Astrocyte (in vitro differentiated cells and primary cell): ENCODE measurements around the gene DNAAF3. TPM values are rescaled to one million over a fixed set of nuclear protein-coding genes. Genes with fewer than 3 reads are reported as not detected.
"Not testable (repeated sequence)": the region's sequence is repeated elsewhere in the genome, so short reads cannot be mapped to it uniquely, and the experiment has no call there.

Experiments used
- DNase-seq: peaks from one replicate; pipeline ENCODE4 v3.0.0-alpha.2; 2010; ENCODE audit warnings: low read depth
- FAIRE-seq: peaks from 2 replicates; lab custom pipeline; 2011; peaks lifted over from hg19 to GRCh38; lab: Jason Lieb, UNC
- H2AFZ ChIP-seq: 2 replicates; pipeline ENCODE4 v1.6.0; 2012; ENCODE audit warnings: low read depth, low read length, inconsistent platforms
- H3K27ac ChIP-seq: 2 replicates; pipeline ENCODE4 v1.5.1; 2011; ENCODE audit warnings: low read depth, low read length, inconsistent platforms
- H3K27me3 ChIP-seq: 2 replicates; pipeline ENCODE4 v1.6.0; 2011; ENCODE audit warnings: low read length, inconsistent platforms; ENCODE audit not compliant: insufficient read depth
- H3K36me3 ChIP-seq: 2 replicates; pipeline ENCODE4 v1.5.1; 2011; ENCODE audit warnings: low read length, inconsistent platforms; ENCODE audit not compliant: insufficient read depth
- H3K4me1 ChIP-seq: 2 replicates; pipeline ENCODE4 v1.5.1; 2011; ENCODE audit warnings: low read length, inconsistent platforms; ENCODE audit not compliant: insufficient read depth
- H3K4me2 ChIP-seq: 2 replicates; pipeline ENCODE4 v1.6.0; 2012; ENCODE audit warnings: low read length, inconsistent platforms
- H3K4me3 ChIP-seq: 2 replicates; pipeline ENCODE4 v1.5.1; 2011; ENCODE audit warnings: low read depth, mild to moderate bottlenecking, low read length, inconsistent platforms; ENCODE audit not compliant: insufficient read depth
- H3K79me2 ChIP-seq: 2 replicates; pipeline ENCODE4 v1.6.0; 2012; ENCODE audit warnings: mild to moderate bottlenecking, low read length, inconsistent platforms; ENCODE audit not compliant: insufficient read depth
- H3K9ac ChIP-seq: 2 replicates; pipeline ENCODE4 v1.6.0; 2012; ENCODE audit warnings: mild to moderate bottlenecking, low read length, inconsistent platforms
- H3K9me3 ChIP-seq: 2 replicates; pipeline ENCODE4 v1.5.1; 2012; ENCODE audit warnings: low read depth, mild to moderate bottlenecking, low read length, inconsistent platforms; ENCODE audit not compliant: insufficient read depth
- H4K20me1 ChIP-seq: 2 replicates; pipeline ENCODE4 v1.6.0; 2012; ENCODE audit warnings: low read length, inconsistent platforms; ENCODE audit not compliant: insufficient read depth
- H3K27ac Mint-ChIP-seq: one replicate; pipeline ENCODE4 v1.8.0; 2021; ENCODE audit warnings: mild to moderate bottlenecking, mixed read lengths; ENCODE audit not compliant: unreplicated experiment
- H3K27me3 Mint-ChIP-seq: one replicate; pipeline ENCODE4 v1.8.0; 2021; ENCODE audit warnings: low read depth, mixed read lengths; ENCODE audit not compliant: unreplicated experiment
- H3K36me3 Mint-ChIP-seq: one replicate; pipeline ENCODE4 v1.8.0; 2021; ENCODE audit warnings: low read depth, mixed read lengths; ENCODE audit not compliant: unreplicated experiment
- H3K4me1 Mint-ChIP-seq: one replicate; pipeline ENCODE4 v1.8.0; 2021; ENCODE audit warnings: low read depth, mixed read lengths; ENCODE audit not compliant: unreplicated experiment
- H3K4me3 Mint-ChIP-seq: one replicate; pipeline ENCODE4 v1.8.0; 2021; ENCODE audit warnings: mild to moderate bottlenecking, moderate library complexity, mixed read lengths; ENCODE audit not compliant: unreplicated experiment
- H3K9me3 Mint-ChIP-seq: one replicate; pipeline ENCODE4 v1.8.0; 2021; ENCODE audit warnings: mild to moderate bottlenecking, mixed read lengths; ENCODE audit not compliant: unreplicated experiment
- EZH2 ChIP-seq: IDR thresholded peaks from 2 replicates; pipeline ENCODE4 v1.6.1; 2012; ENCODE audit warnings: mild to moderate bottlenecking, low read length, inconsistent platforms; ENCODE audit not compliant: insufficient read depth
- total RNA-seq: library from RNA; stranded (reverse); gene quantifications from 2 replicates; pipeline ENCODE4 v1.2.1, GENCODE V29; 2021
- TF ChIP-seq, protein P1 (sequence below): IDR thresholded peaks from 2 replicates; pipeline ENCODE4 v1.5.1; 2011; ENCODE audit warnings: low read depth, mild to moderate bottlenecking, inconsistent platforms, low read length, moderate library complexity; ENCODE audit not compliant: insufficient read depth

DNAAF3 gene
- total RNA-seq, 1 donor from 2014 or later: 1.3 TPM

DNA sequence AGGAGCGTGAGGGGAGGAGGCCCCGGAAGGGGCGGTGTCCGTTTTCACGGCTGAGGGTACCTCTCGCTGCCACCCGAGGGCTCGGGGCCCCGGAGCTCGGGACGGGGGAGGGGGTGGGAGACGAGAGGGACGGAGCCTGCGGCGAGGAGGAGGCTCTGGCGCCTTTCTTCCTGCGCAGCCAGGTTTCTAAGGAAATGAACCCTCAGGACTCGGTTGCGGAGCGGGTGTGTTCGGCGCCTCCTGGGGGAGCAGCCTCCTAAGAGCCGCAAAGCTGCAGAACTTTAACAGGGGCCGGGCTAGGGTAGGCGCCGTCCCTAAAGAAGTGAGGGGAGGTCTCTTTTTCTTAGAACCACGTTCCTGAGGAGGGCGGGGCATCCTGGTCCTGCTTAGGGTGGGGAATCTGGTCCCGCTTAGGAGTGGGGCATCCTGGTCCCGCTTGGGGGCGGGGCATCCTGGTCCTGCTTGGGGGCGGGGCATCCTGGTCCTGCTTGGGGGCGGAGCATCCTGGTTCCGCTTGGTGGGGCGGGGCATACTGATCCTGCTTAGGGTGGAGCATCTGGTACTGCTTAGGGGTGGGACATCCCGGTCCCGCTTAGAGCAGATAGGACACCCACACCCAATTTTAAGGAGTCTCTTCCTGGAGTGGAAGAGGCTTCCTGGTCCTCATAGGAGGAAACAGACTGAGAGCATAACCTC, 7.4 kb upstream of the DNAAF3 start:
- peaks cover 17% of the 10 kb centered on the region for H3K27me3 ChIP-seq
- Mint-ChIP-seq H3K27me3 (peaks cover 52% of the 10 kb centered on the region), H3K36me3 (no peaks in the 10 kb centered on the region), H3K4me3 (peak overlapping the region; percentile 83), H3K27ac (no peak overlapping the region), H3K4me1 (peaks cover 5% of the 10 kb centered on the region), H3K9me3 (no peaks in the 10 kb centered on the region)
- no peak for DNase-seq
- H3K4me3 ChIP-seq: peak overlapping the region; percentile 68
- H3K4me2 ChIP-seq: peak overlapping the region; percentile 80
- no peaks in the 10 kb centered on the region for H3K36me3 ChIP-seq
- H3K4me1 ChIP-seq: peaks cover 15% of the 10 kb centered on the region
- no peak for TF ChIP-seq EZH2
- TF ChIP-seq, protein P1, sequence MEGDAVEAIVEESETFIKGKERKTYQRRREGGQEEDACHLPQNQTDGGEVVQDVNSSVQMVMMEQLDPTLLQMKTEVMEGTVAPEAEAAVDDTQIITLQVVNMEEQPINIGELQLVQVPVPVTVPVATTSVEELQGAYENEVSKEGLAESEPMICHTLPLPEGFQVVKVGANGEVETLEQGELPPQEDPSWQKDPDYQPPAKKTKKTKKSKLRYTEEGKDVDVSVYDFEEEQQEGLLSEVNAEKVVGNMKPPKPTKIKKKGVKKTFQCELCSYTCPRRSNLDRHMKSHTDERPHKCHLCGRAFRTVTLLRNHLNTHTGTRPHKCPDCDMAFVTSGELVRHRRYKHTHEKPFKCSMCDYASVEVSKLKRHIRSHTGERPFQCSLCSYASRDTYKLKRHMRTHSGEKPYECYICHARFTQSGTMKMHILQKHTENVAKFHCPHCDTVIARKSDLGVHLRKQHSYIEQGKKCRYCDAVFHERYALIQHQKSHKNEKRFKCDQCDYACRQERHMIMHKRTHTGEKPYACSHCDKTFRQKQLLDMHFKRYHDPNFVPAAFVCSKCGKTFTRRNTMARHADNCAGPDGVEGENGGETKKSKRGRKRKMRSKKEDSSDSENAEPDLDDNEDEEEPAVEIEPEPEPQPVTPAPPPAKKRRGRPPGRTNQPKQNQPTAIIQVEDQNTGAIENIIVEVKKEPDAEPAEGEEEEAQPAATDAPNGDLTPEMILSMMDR: no peak
- no peak overlapping the region for H3K27ac ChIP-seq
- H4K20me1 ChIP-seq: no peaks in the 10 kb centered on the region
- H2AFZ ChIP-seq: peak overlapping the region; percentile 79
- H3K79me2 ChIP-seq: no peaks in the 10 kb centered on the region
- H3K9ac ChIP-seq: peak overlapping the region; percentile 53
- FAIRE-seq: no peak
- peaks cover 3% of the 10 kb centered on the region for H3K9me3 ChIP-seq

DNA sequence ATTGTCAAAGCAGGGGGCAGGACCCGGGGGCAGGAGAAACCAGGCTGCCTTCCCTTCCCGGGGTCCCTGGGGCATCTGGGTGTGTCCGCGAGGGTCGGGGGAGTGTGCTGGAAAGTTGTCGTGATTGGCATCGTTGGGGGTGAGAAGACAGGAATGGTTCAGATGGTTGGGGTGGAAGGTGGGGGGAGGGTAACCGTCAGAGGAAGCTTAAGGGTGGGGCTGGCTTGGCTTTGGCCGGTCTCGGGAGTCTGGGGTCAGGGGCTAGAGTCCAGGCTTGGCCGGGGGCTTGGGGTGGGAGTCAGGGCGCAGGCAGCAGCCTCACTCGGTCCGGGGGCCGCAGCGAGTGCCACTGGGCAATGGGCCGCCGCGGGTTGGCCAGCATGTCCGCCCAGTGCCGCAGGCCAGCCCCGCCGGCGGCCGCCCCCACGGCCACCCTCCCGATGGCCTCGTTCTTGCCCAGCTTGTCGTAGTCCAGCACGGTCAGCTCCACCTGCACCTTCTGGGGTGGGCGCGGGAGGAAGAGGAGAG, 6.8 kb upstream of the DNAAF3 start:
- Mint-ChIP-seq H3K4me1 (peaks cover 5% of the 10 kb centered on the region), H3K27me3 (peaks cover 54% of the 10 kb centered on the region), H3K27ac (no peak overlapping the region), H3K9me3 (no peaks in the 10 kb centered on the region), H3K4me3 (peak overlapping the region; percentile 83), H3K36me3 (no peaks in the 10 kb centered on the region)
- no peaks in the 10 kb centered on the region for H3K36me3 ChIP-seq
- H3K27me3 ChIP-seq: peaks cover 17% of the 10 kb centered on the region
- FAIRE-seq (no peak), DNase-seq (no peak)
- peak overlapping the region; percentile 80 for H3K4me2 ChIP-seq
- H2AFZ ChIP-seq: peak overlapping the region; percentile 79
- no peaks in the 10 kb centered on the region for H4K20me1 ChIP-seq
- TF ChIP-seq EZH2: no peak
- TF ChIP-seq, protein P1: no peak
- peak overlapping the region; percentile 53 for H3K9ac ChIP-seq
- H3K4me1 ChIP-seq: peaks cover 13% of the 10 kb centered on the region
- H3K27ac ChIP-seq: no peak overlapping the region
- H3K79me2 ChIP-seq: no peaks in the 10 kb centered on the region
- H3K4me3 ChIP-seq: peak overlapping the region; percentile 68
- H3K9me3 ChIP-seq: peaks cover 3% of the 10 kb centered on the region

DNA sequence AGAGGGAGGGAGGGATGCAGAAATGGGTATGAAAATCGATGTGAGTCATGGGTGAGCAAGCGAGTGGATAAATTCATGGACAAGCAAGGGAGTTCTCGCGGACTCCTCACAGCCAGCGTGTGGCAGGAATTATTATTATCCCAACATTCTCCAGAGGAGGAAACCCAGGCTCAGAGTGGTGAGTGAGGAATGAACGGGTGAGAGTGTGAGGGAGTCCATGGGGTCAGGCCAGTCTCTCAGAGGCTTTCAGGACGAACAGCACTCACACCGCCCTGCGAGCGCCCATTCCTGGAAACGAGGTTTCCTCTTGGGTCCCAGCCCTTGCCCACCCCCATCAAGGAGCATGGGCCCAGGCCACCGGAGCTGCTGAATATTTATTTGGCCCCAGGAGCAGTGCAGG, 6.3 kb upstream of the DNAAF3 start:
- peak; percentile 53 for DNase-seq
- H3K27me3 Mint-ChIP-seq: peaks cover 53% of the 10 kb centered on the region
- Histone ChIP-seq H3K9me3 (peaks cover 3% of the 10 kb centered on the region), H3K79me2 (no peaks in the 10 kb centered on the region), H2AFZ (peak overlapping the region; percentile 79), H3K9ac (peak overlapping the region; percentile 50), H4K20me1 (no peaks in the 10 kb centered on the region), H3K4me2 (peak overlapping the region; percentile 80), H3K27me3 (peaks cover 17% of the 10 kb centered on the region), H3K36me3 (no peaks in the 10 kb centered on the region), H3K4me1 (peaks cover 13% of the 10 kb centered on the region), H3K4me3 (peak overlapping the region; percentile 68), H3K27ac (peak overlapping the region; percentile 27)
- FAIRE-seq: no peak
- no peaks in the 10 kb centered on the region for H3K36me3 Mint-ChIP-seq
- H3K27ac Mint-ChIP-seq: no peak overlapping the region
- H3K4me1 Mint-ChIP-seq: peaks cover 5% of the 10 kb centered on the region
- TF ChIP-seq, protein P1: peak; percentile 18
- TF ChIP-seq EZH2: no peak
- H3K4me3 Mint-ChIP-seq: peak overlapping the region; percentile 83
- H3K9me3 Mint-ChIP-seq: no peaks in the 10 kb centered on the region

DNA sequence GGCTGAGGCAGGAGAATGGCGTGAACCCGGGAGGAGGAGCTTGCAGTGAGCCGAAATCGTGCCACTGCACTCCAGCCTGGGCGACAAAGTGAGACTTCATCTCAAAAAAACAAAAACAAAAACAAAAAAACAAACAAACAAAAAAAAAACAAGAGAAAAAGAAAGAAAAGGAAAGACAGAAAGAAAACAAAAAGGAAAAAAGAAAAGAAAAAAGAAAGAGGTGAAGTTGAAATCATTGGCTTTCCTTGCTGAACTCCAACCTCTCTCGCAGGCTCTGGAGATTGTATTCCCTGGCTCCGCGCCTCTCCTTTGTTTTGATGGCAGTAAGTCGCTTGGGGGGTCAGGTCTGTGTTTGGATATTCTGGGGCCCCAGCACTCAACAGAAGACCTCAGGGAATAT, 5.9 kb upstream of the DNAAF3 start:
- H3K9me3 ChIP-seq, H3K36me3 ChIP-seq, H3K27ac Mint-ChIP-seq, H3K36me3 Mint-ChIP-seq, FAIRE-seq, H3K4me1 Mint-ChIP-seq, H3K79me2 ChIP-seq, H3K9me3 Mint-ChIP-seq, H4K20me1 ChIP-seq, DNase-seq: not testable (repeated sequence)
- H3K27ac ChIP-seq: peak overlapping the region; percentile 27
- peak overlapping the region; percentile 80 for H3K4me2 ChIP-seq
- H3K4me1 ChIP-seq: peaks cover 13% of the 10 kb centered on the region
- Mint-ChIP-seq H3K4me3 (peak overlapping the region; percentile 83), H3K27me3 (peaks cover 50% of the 10 kb centered on the region)
- H2AFZ ChIP-seq: peak overlapping the region; percentile 79
- H3K4me3 ChIP-seq: peak overlapping the region; percentile 68
- peaks cover 19% of the 10 kb centered on the region for H3K27me3 ChIP-seq
- peak overlapping the region; percentile 50 for H3K9ac ChIP-seq
